Fibroblast of lung (primary cell): Measurements from ENCODE around the gene RASGEF1C.

Source experiments
- EZH2 ChIP-seq: IDR thresholded peaks from 2 replicates; pipeline ENCODE4 v1.5.1; 2012; ENCODE audit warnings: low read length, control low read depth, mild to moderate bottlenecking; ENCODE audit errors: missing control alignments
- TF ChIP-seq, protein P1 (sequence below), 2 donors: IDR thresholded peaks in 1 of 2; conservative IDR thresholded peaks in 1 of 2; 1 replicate in 1 of 2; 2 replicates in 1 of 2; pipeline ENCODE4 v1.5.1; 2011 to 2012; ENCODE audit warnings: low read length in 2 of 2, control low read depth in 1 of 2, inconsistent platforms in 1 of 2, low read depth in 1 of 2, mild to moderate bottlenecking in 1 of 2

- TF ChIP-seq, protein P1, sequence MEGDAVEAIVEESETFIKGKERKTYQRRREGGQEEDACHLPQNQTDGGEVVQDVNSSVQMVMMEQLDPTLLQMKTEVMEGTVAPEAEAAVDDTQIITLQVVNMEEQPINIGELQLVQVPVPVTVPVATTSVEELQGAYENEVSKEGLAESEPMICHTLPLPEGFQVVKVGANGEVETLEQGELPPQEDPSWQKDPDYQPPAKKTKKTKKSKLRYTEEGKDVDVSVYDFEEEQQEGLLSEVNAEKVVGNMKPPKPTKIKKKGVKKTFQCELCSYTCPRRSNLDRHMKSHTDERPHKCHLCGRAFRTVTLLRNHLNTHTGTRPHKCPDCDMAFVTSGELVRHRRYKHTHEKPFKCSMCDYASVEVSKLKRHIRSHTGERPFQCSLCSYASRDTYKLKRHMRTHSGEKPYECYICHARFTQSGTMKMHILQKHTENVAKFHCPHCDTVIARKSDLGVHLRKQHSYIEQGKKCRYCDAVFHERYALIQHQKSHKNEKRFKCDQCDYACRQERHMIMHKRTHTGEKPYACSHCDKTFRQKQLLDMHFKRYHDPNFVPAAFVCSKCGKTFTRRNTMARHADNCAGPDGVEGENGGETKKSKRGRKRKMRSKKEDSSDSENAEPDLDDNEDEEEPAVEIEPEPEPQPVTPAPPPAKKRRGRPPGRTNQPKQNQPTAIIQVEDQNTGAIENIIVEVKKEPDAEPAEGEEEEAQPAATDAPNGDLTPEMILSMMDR (conservative IDR thresholded peaks at IDR 0.05 in 1 of 2, IDR thresholded peaks at IDR 0.05 in 1 of 2; ENCODE audit: low read depth in 1 of 2, low read length in 2 of 2) = no peak
- TF ChIP-seq EZH2 = no peak
These were observed 13.0 kb upstream of the RASGEF1C start for GRCh38 chr5:180222056-180222455.
